CD4-positive, alpha-beta T cell (primary cell): ENCODE measurements around the gene CHCHD10. TPM values are rescaled to one million over a fixed set of nuclear protein-coding genes. Genes with fewer than 3 reads are reported as not detected.

Experiments used
- ATAC-seq: fragments of 200-7000 bp; cut with Tn5 transposase; one replicate; pipeline ENCODE4 v1.10.0; 2022; ENCODE audit warnings: mild to moderate bottlenecking; ENCODE audit not compliant: poor library complexity
- CTCF ChIA-PET: fragments of 350-600 bp; sonication (Branson Sonifier 250); formaldehyde crosslinking; loops from one replicate; lab custom pipeline; 2021; ENCODE audit warnings: antibody characterized with exemption, inconsistent platforms; lab: Charles Lee
- POLR2A ChIA-PET: fragments of 350-600 bp; sonication (Branson Sonifier 250); formaldehyde crosslinking; loops from one replicate; lab custom pipeline; 2021; ENCODE audit warnings: antibody characterized with exemption, inconsistent platforms; lab: Charles Lee
- DNase-seq, 14 experiments: peaks; one replicate each; pipeline ENCODE4 v3.0.0-alpha.2; 2013 to 2020; ENCODE audit warnings: mixed read lengths in 2 of 14
- H3K27ac ChIP-seq, 2 donors: one replicate each; pipeline versions ENCODE4 v1.5.1 to v1.7.0; 2013; ENCODE audit warnings: low read length in 2 of 2, low read depth in 1 of 2, mild to moderate bottlenecking in 1 of 2
- H3K27me3 ChIP-seq, 2 experiments: 1 replicate in 1 of 2; 2 replicates in 1 of 2; pipeline versions ENCODE4 v1.6.1 to v1.7.0; 2013; ENCODE audit warnings: low read length in 2 of 2, control low read depth in 1 of 2, mild to moderate bottlenecking in 1 of 2, moderate library complexity in 1 of 2; ENCODE audit not compliant: insufficient read depth in 2 of 2, control insufficient read depth in 1 of 2
- H3K36me3 ChIP-seq: one replicate; pipeline ENCODE4 v1.6.1; 2013; ENCODE audit warnings: low read length, control low read depth; ENCODE audit not compliant: insufficient read depth
- H3K4me1 ChIP-seq: one replicate; pipeline ENCODE4 v1.6.1; 2013; ENCODE audit warnings: low read length, control low read depth; ENCODE audit not compliant: insufficient read depth
- H3K4me3 ChIP-seq: one replicate; pipeline ENCODE4 v1.5.1; 2013; ENCODE audit warnings: mild to moderate bottlenecking, low read length, moderate library complexity
- H3K9me3 ChIP-seq, 2 experiments: 1 replicate in 1 of 2; 2 replicates in 1 of 2; pipeline versions ENCODE4 v1.6.1 to v1.7.0; 2013; ENCODE audit warnings: low read length in 2 of 2, mild to moderate bottlenecking in 2 of 2, control low read depth in 1 of 2, moderate library complexity in 1 of 2; ENCODE audit not compliant: control insufficient read depth in 1 of 2, insufficient read depth in 1 of 2
- H3K27ac Mint-ChIP-seq: one replicate; pipeline ENCODE4 v1.8.0; 2020; ENCODE audit warnings: mixed read lengths
- H3K27me3 Mint-ChIP-seq: one replicate; pipeline ENCODE4 v1.8.0; 2021; ENCODE audit warnings: mixed read lengths
- H3K36me3 Mint-ChIP-seq: one replicate; pipeline ENCODE4 v1.8.0; 2021; ENCODE audit warnings: low read depth, mixed read lengths
- H3K4me1 Mint-ChIP-seq: one replicate; pipeline ENCODE4 v1.8.0; 2021; ENCODE audit warnings: low read depth, mixed read lengths
- H3K4me3 Mint-ChIP-seq: one replicate; pipeline ENCODE4 v1.8.0; 2020; ENCODE audit warnings: mild to moderate bottlenecking, mixed read lengths
- H3K9me3 Mint-ChIP-seq: one replicate; pipeline ENCODE4 v1.8.0; 2020; ENCODE audit warnings: mixed read lengths
- CTCF ChIP-seq: fragments of 200-600 bp; IDR thresholded peaks from one replicate; pipeline ENCODE4 v1.8.0; 2022; ENCODE audit warnings: antibody characterized with exemption, mild to moderate bottlenecking
- intact Hi-C, 2 experiments: fragments of 100-400 bp; cut with DNase I in 1 of 2; cut with micrococcal nuclease in 1 of 2; formaldehyde crosslinking; loops; one replicate each; pipeline versions ENCODE4 v1.15.1 to v1.9.0; 2023 to 2025; cut with DNase I, micrococcal nuclease
- polyA plus RNA-seq, 2 donors: library from polyadenylated mRNA; unstranded; fragments of 120-200 nt; gene quantifications; one replicate each; pipeline ENCODE4 v1.2.1, GENCODE V29; 2013
- total RNA-seq, 174 experiments: library from RNA in 2 of 174; stranded (reverse) in 2 of 174; gene quantifications; one replicate each; pipeline ENCODE4 v1.2.3 and lab custom pipeline; 2021 to 2026

Gene CHCHD10
- 10 to 100 TPM; 34.4 to 43.0 TPM for total RNA-seq
- polyA plus RNA-seq (2013, experiment 1 of 2), result 48.4 TPM
- polyA plus RNA-seq (2013, experiment 2 of 2), result 49.0 TPM
- total RNA-seq (lab: John Stamatoyannopoulos, UW), result 3.5 to 53.4 (median 11.0) reads per million in 172 experiments

- Histone ChIP-seq H3K36me3 (no peaks in the 10 kb centered on the region), H3K9me3 (no peaks in the 10 kb centered on the region), H3K27ac (peak within 1 kb of the TSS in 1 of 2 donors; percentile 23), H3K4me1 (peaks cover 66% of the 10 kb centered on the region), H3K27me3 (no peaks in the 10 kb centered on the region), H3K4me3 (peak within 1 kb of the TSS; percentile 85)
- Mint-ChIP-seq H3K9me3 (no peaks in the 10 kb centered on the region), H3K36me3 (no peaks in the 10 kb centered on the region), H3K27me3 (no peaks in the 10 kb centered on the region), H3K27ac (peak within 1 kb of the TSS; percentile 51), H3K4me3 (peak within 1 kb of the TSS; percentile 85), H3K4me1 (peaks cover 29% of the 10 kb centered on the region)
- DNase-seq, result peak; percentile 55 to 84 (median 70)
- POLR2A ChIA-PET, result interaction anchor here (0.6 to 1.8 kb wide), 6 partner anchors 17 to 146 kb away, joined by 3 to 10 read pairs (median 4); partner anchors contain the start of genes MIF, SLC2A11, SMARCB1 and ZNF70
- peak; percentile 62 for TF ChIP-seq CTCF
- peak; percentile 72 for ATAC-seq
- CTCF ChIA-PET, result interaction anchor here (0.8 to 1.5 kb wide), 2 partner anchors 17 to 82 kb away, joined by 3 read pairs; partner anchors contain the start of gene ZNF70
- intact Hi-C loops, result loop anchor here (5.0 kb wide), 2 partner anchors 51 to 79 kb away; no protein-coding TSS in a partner anchor
These were observed at the start of gene CHCHD10 for GRCh38 chr22:23767673-23768548. Gene CHCHD10 (minus strand): TSS chr22:23767972. CDS start chr22:23767874, 98 bp downstream.

- peaks cover 54% of the 10 kb centered on the region for H3K36me3 ChIP-seq
- Mint-ChIP-seq H3K36me3 (peaks cover 73% of the 10 kb centered on the region), H3K4me1 (no peaks in the 10 kb centered on the region), H3K9me3 (no peaks in the 10 kb centered on the region), H3K27ac (no peak overlapping the region), H3K4me3 (no peak overlapping the region), H3K27me3 (no peaks in the 10 kb centered on the region)
- POLR2A ChIA-PET, result no interaction called here
- CTCF ChIA-PET, result no interaction called here
- intact Hi-C loops, result no loop called here
- H3K4me1 ChIP-seq, result peaks cover 5% of the 10 kb centered on the region
- H3K9me3 ChIP-seq, result no peaks in the 10 kb centered on the region
- ATAC-seq (no peak), DNase-seq (no peak)
- H3K4me3 ChIP-seq, result no peak overlapping the region
- H3K27ac ChIP-seq, result no peak overlapping the region
- H3K27me3 ChIP-seq, result no peaks in the 10 kb centered on the region
- no peak for TF ChIP-seq CTCF
These were observed 49.4 kb upstream of the CHCHD10 start for GRCh38 chr22:23817146-23817545.

GRCh38 chr22:23816156-23816976 is 48.6 kb upstream of the CHCHD10 start:
- ChIA-PET CTCF (no interaction called here), POLR2A (no interaction called here)
- Mint-ChIP-seq H3K36me3 (peaks cover 73% of the 10 kb centered on the region), H3K27me3 (no peaks in the 10 kb centered on the region), H3K27ac (no peak overlapping the region), H3K4me1 (no peaks in the 10 kb centered on the region), H3K9me3 (no peaks in the 10 kb centered on the region), H3K4me3 (no peak overlapping the region)
- Histone ChIP-seq H3K9me3 (no peaks in the 10 kb centered on the region), H3K27ac (no peak overlapping the region), H3K4me3 (no peak overlapping the region), H3K4me1 (peaks cover 5% of the 10 kb centered on the region), H3K36me3 (peaks cover 53% of the 10 kb centered on the region), H3K27me3 (no peaks in the 10 kb centered on the region)
- intact Hi-C loops, result no loop called here
- no peak for TF ChIP-seq CTCF
- ATAC-seq (no peak), DNase-seq (peak in 1 of 14 experiments; percentile 2)
